Panc1 (cell line): ENCODE measurements around the gene MAP2K3.

Experiments used
- CTCF ChIP-seq: fragments of 450-650 bp; IDR thresholded peaks from 2 replicates; pipeline ENCODE4 v1.5.1; 2017; ENCODE audit warnings: mild to moderate bottlenecking
- POLR2AphosphoS5 ChIP-seq: IDR thresholded peaks from 2 replicates; pipeline ENCODE4 v1.6.1; 2012; ENCODE audit warnings: mild to moderate bottlenecking, low read depth, low read length, moderate library complexity
- SIN3A ChIP-seq: IDR thresholded peaks from 2 replicates; pipeline ENCODE4 v1.6.1; 2012; ENCODE audit warnings: low read depth, mild to moderate bottlenecking, low read length, moderate library complexity, borderline replicate concordance; ENCODE audit not compliant: insufficient read depth
- TCF7L2 ChIP-seq: IDR thresholded peaks from 2 replicates; pipeline ENCODE4 v1.6.1; 2011; ENCODE audit warnings: mild to moderate bottlenecking, low read depth, low read length, inconsistent platforms
- TF ChIP-seq, protein P1 (sequence below), 2 experiments: IDR thresholded peaks; 2 replicates each; pipeline ENCODE4 v1.6.1; 2011 to 2012; ENCODE audit warnings: low read depth in 2 of 2, control low read depth in 1 of 2, low read length in 1 of 2, mild to moderate bottlenecking in 1 of 2, moderate library complexity in 1 of 2; ENCODE audit not compliant: insufficient read depth in 1 of 2

- no peak for TF ChIP-seq CTCF
- TF ChIP-seq POLR2AphosphoS5: no peak
- TF ChIP-seq TCF7L2: no peak
- TF ChIP-seq, protein P1, sequence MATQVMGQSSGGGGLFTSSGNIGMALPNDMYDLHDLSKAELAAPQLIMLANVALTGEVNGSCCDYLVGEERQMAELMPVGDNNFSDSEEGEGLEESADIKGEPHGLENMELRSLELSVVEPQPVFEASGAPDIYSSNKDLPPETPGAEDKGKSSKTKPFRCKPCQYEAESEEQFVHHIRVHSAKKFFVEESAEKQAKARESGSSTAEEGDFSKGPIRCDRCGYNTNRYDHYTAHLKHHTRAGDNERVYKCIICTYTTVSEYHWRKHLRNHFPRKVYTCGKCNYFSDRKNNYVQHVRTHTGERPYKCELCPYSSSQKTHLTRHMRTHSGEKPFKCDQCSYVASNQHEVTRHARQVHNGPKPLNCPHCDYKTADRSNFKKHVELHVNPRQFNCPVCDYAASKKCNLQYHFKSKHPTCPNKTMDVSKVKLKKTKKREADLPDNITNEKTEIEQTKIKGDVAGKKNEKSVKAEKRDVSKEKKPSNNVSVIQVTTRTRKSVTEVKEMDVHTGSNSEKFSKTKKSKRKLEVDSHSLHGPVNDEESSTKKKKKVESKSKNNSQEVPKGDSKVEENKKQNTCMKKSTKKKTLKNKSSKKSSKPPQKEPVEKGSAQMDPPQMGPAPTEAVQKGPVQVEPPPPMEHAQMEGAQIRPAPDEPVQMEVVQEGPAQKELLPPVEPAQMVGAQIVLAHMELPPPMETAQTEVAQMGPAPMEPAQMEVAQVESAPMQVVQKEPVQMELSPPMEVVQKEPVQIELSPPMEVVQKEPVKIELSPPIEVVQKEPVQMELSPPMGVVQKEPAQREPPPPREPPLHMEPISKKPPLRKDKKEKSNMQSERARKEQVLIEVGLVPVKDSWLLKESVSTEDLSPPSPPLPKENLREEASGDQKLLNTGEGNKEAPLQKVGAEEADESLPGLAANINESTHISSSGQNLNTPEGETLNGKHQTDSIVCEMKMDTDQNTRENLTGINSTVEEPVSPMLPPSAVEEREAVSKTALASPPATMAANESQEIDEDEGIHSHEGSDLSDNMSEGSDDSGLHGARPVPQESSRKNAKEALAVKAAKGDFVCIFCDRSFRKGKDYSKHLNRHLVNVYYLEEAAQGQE (IDR thresholded peaks at IDR 0.05; ENCODE audit: insufficient read depth in 1 of 2, low read depth in 2 of 2, low read length in 1 of 2): no peak
- no peak for TF ChIP-seq SIN3A
These were observed 16.4 kb downstream of the MAP2K3 start for GRCh38 chr17:21300601-21301571.
